ENCODE measurements around the gene TAAR9.

Gene TAAR9

DNA sequence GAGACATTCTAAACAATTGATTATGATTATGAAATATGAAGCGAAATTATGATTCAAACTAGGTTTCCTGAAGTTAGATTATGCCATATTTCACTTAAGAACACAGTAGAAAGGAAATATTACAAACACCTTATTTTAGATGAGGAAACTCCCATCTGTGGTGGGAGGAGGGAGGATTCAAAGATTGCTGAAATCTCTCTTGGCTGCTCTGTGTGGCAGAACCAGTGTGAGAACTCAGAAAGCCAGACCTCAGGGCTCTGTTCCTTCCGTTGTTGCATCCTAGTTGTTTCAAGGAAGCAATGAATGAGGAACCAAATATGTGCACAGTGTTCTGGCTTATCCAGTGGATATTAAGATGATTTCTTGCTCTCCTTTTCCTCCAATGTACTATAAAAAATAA is 49.3 kb downstream of the TAAR9 start:
- DNase-seq (ENCODE audit: insufficient read length, low spot score) (no peak), FAIRE-seq (no peak)
- no peak for TF ChIP-seq POLR2A (IDR thresholded peaks at IDR 0.05; ENCODE audit: low read depth, low read length)
